ENCODE results near the gene EIF4G3. TPM values are rescaled to one million over a fixed set of nuclear protein-coding genes. Genes with fewer than 3 reads are reported as not detected.

The EIF4G3 gene
- total RNA-seq, 1 donor = 58.6 TPM

- TF ChIP-seq CTCF (IDR thresholded peaks at IDR 0.05; ENCODE audit: insufficient read depth, low read length) = no peak
- no peak for DNase-seq (ENCODE audit: low read depth)
- no peak overlapping the region for H3K4me3 ChIP-seq (ENCODE audit: low read depth, low read length)
Measured at GRCh38 chr1:20846461-20847374, 330.0 kb downstream of the EIF4G3 start.

- TF ChIP-seq CTCF (IDR thresholded peaks at IDR 0.05; ENCODE audit: insufficient read depth, low read length) = no peak
- H3K4me3 ChIP-seq (ENCODE audit: low read depth, low read length) = no peak overlapping the region
- DNase-seq (ENCODE audit: low read depth) = peak; percentile 11
Measured at GRCh38 chr1:20840731-20841130, 336.0 kb downstream of the EIF4G3 start.

GRCh38 chr1:20837554-20838192 lies 339.0 kb downstream of the EIF4G3 start:
- no peak overlapping the region for H3K4me3 ChIP-seq (ENCODE audit: low read depth, low read length)
- DNase-seq (ENCODE audit: low read depth) = no peak
- TF ChIP-seq CTCF (IDR thresholded peaks at IDR 0.05; ENCODE audit: insufficient read depth, low read length) = no peak

GRCh38 chr1:20836230-20836629 lies 340.5 kb downstream of the EIF4G3 start:
- DNase-seq (ENCODE audit: low read depth) = no peak
- no peak for TF ChIP-seq CTCF (IDR thresholded peaks at IDR 0.05; ENCODE audit: insufficient read depth, low read length)
- no peak overlapping the region for H3K4me3 ChIP-seq (ENCODE audit: low read depth, low read length)

- no peak for DNase-seq (ENCODE audit: low read depth)
- no peak for TF ChIP-seq CTCF (IDR thresholded peaks at IDR 0.05; ENCODE audit: insufficient read depth, low read length)
- no peak overlapping the region for H3K4me3 ChIP-seq (ENCODE audit: low read depth, low read length)
Measured at GRCh38 chr1:20834780-20835179, 341.9 kb downstream of the EIF4G3 start.

GRCh38 chr1:20834192-20834591 lies 342.5 kb downstream of the EIF4G3 start:
- no peak for TF ChIP-seq CTCF (IDR thresholded peaks at IDR 0.05; ENCODE audit: insufficient read depth, low read length)
- no peak for DNase-seq (ENCODE audit: low read depth)
- no peak overlapping the region for H3K4me3 ChIP-seq (ENCODE audit: low read depth, low read length)

All from fibroblast of the aortic adventitia (primary cell).